CD14-positive monocyte (primary cell): Measurements from ENCODE around the gene PXMP4. TPM values are rescaled to one million over a fixed set of nuclear protein-coding genes. Genes with fewer than 3 reads are reported as not detected.
"Not testable (repeated sequence)": the region's sequence is repeated elsewhere in the genome, so short reads cannot be mapped to it uniquely, and the experiment has no call there.

Source experiments
- DNase-seq, 3 donors: peaks; one replicate each; pipeline ENCODE4 v3.0.0-alpha.2; 2011 to 2022
- H2AFZ ChIP-seq: 2 replicates; pipeline ENCODE4 v1.6.0; 2012; ENCODE audit warnings: mild to moderate bottlenecking, low read depth, low read length, inconsistent platforms; ENCODE audit not compliant: insufficient read depth, poor library complexity, severe bottlenecking
- H3K27ac ChIP-seq, 2 donors: 1 replicate in 1 of 2; 2 replicates in 1 of 2; pipeline ENCODE4 v1.5.1; 2012 to 2013; ENCODE audit warnings: low read length in 2 of 2, control low read depth in 1 of 2, inconsistent platforms in 1 of 2, low read depth in 1 of 2, mild to moderate bottlenecking in 1 of 2
- H3K27me3 ChIP-seq, 2 donors: one replicate each; pipeline versions ENCODE4 v1.6.0 to v1.6.1; 2011 to 2013; ENCODE audit warnings: low read length in 2 of 2; ENCODE audit not compliant: control insufficient read depth in 2 of 2, insufficient read depth in 2 of 2
- H3K36me3 ChIP-seq, 2 donors: replicated peaks in 1 of 2; 1 replicate in 1 of 2; 2 replicates in 1 of 2; pipeline versions ENCODE4 v1.5.1 to v1.6.1; 2012 to 2013; ENCODE audit warnings: low read length in 2 of 2, control low read depth in 1 of 2, inconsistent platforms in 1 of 2, mild to moderate bottlenecking in 1 of 2; ENCODE audit not compliant: insufficient read depth in 2 of 2, control insufficient read depth in 1 of 2
- H3K4me1 ChIP-seq, 2 donors: 1 replicate in 1 of 2; 2 replicates in 1 of 2; pipeline versions ENCODE4 v1.5.1 to v1.6.1; 2012 to 2013; ENCODE audit warnings: low read length in 2 of 2, control low read depth in 1 of 2, inconsistent platforms in 1 of 2, mild to moderate bottlenecking in 1 of 2, moderate library complexity in 1 of 2; ENCODE audit not compliant: insufficient read depth in 2 of 2, control insufficient read depth in 1 of 2
- H3K4me2 ChIP-seq: replicated peaks from 2 replicates; pipeline ENCODE3; 2012; ENCODE audit warnings: low read length, moderate library complexity, mild to moderate bottlenecking; ENCODE audit not compliant: poor library complexity, severe bottlenecking; ENCODE audit errors: extremely low read depth
- H3K4me3 ChIP-seq, 3 experiments: fragments of 200-600 bp in 1 of 3; sonication (generic) in 1 of 3; replicated peaks in 1 of 3; 1 replicate in 2 of 3; 2 replicates in 1 of 3; pipeline ENCODE4 v1.5.1; 2011 to 2013; ENCODE audit warnings: low read length in 3 of 3, mild to moderate bottlenecking in 3 of 3, control low read depth in 2 of 3, low read depth in 2 of 3, inconsistent platforms in 1 of 3, moderate library complexity in 1 of 3
- H3K79me2 ChIP-seq: 2 replicates; pipeline ENCODE4 v1.6.0; 2012; ENCODE audit warnings: mild to moderate bottlenecking, control low read depth, inconsistent platforms, low read length, moderate library complexity; ENCODE audit not compliant: insufficient read depth
- H3K9ac ChIP-seq: 2 replicates; pipeline ENCODE4 v1.6.0; 2017; ENCODE audit warnings: low read length, mild to moderate bottlenecking; ENCODE audit not compliant: insufficient read depth, poor library complexity, severe bottlenecking
- H3K9me3 ChIP-seq, 2 donors: replicated peaks in 1 of 2; 1 replicate in 1 of 2; 2 replicates in 1 of 2; pipeline versions ENCODE4 v1.5.1 to v1.6.1; 2012 to 2013; ENCODE audit warnings: low read length in 2 of 2, control low read depth in 1 of 2; ENCODE audit not compliant: control insufficient read depth in 1 of 2, insufficient read depth in 1 of 2
- H4K20me1 ChIP-seq: 2 replicates; pipeline ENCODE4 v1.6.0; 2012; ENCODE audit warnings: mild to moderate bottlenecking, low read length, control low read depth, moderate library complexity; ENCODE audit not compliant: insufficient read depth
- H3K27ac Mint-ChIP-seq, 7 donors: one replicate each; pipeline ENCODE4 v1.8.0; 2020; ENCODE audit warnings: mild to moderate bottlenecking in 7 of 7, mixed read lengths in 7 of 7, moderate library complexity in 6 of 7, inconsistent platforms in 2 of 7
- H3K27me3 Mint-ChIP-seq, 3 donors: one replicate each; pipeline ENCODE4 v1.8.0; 2021 to 2022; ENCODE audit warnings: low read depth in 3 of 3, mild to moderate bottlenecking in 3 of 3, mixed read lengths in 3 of 3, moderate library complexity in 3 of 3, inconsistent platforms in 1 of 3
- H3K36me3 Mint-ChIP-seq, 2 donors: one replicate each; pipeline ENCODE4 v1.8.0; 2020; ENCODE audit warnings: mixed read lengths in 2 of 2, inconsistent platforms in 1 of 2, mild to moderate bottlenecking in 1 of 2
- H3K4me1 Mint-ChIP-seq: one replicate; pipeline ENCODE4 v1.8.0; 2020; ENCODE audit warnings: mild to moderate bottlenecking, mixed read lengths
- H3K4me3 Mint-ChIP-seq, 2 donors: one replicate each; pipeline ENCODE4 v1.8.0; 2020; ENCODE audit warnings: mild to moderate bottlenecking in 2 of 2, mixed read lengths in 2 of 2, moderate library complexity in 1 of 2
- H3K9me3 Mint-ChIP-seq, 7 donors: one replicate each; pipeline ENCODE4 v1.8.0; 2020 to 2022; ENCODE audit warnings: mixed read lengths in 7 of 7, mild to moderate bottlenecking in 6 of 7, moderate library complexity in 6 of 7, inconsistent platforms in 2 of 7
- WGBS: methylation state at CpG from one replicate; pipeline ENCODE4 v1.1.5; 2013; ENCODE audit warnings: missing lambda C conversion rate; ENCODE audit not compliant: insufficient coverage; 5-methylcytosine and 5-hydroxymethylcytosine counted together
- intact Hi-C, 2 donors: fragments of 100-400 bp; cut with micrococcal nuclease; formaldehyde crosslinking; loops; one replicate each; pipeline versions ENCODE4 v1.15.0 to v1.15.1; 2023
- polyA plus RNA-seq, 3 donors: library from polyadenylated mRNA; depleted of rRNA in 1 of 3; unstranded in 2 of 3; stranded (reverse) in 1 of 3; fragments of 300-500 nt in 2 of 3; fragments of >200 nt in 1 of 3; fragmentation: Illumina TruSeq in 2 of 3; gene quantifications; 1 replicate in 2 of 3; 2 replicates in 1 of 3; pipeline ENCODE4 v1.2.3, GENCODE V29; 2012 to 2021
- TF ChIP-seq, protein P1 (sequence below): fragments of 200-600 bp; IDR thresholded peaks from one replicate; pipeline ENCODE4 v1.8.0; 2022; ENCODE audit warnings: antibody characterized with exemption, mild to moderate bottlenecking

The PXMP4 gene
- polyA plus RNA-seq, 3 donors, result 4.9 to 11.4 (median 9.0) TPM

- no peaks in the 10 kb centered on the region for H4K20me1 ChIP-seq
- no peak overlapping the region for H3K9ac ChIP-seq
- H3K9me3 ChIP-seq, result peaks cover 0 to 10% of the 10 kb centered on the region in 2 donors
- no peak overlapping the region for H3K27ac ChIP-seq
- Mint-ChIP-seq H3K36me3 (peaks cover 14 to 29% of the 10 kb centered on the region in 2 donors), H3K9me3 (peaks cover 10 to 24% (median 17%) of the 10 kb centered on the region in 7 donors), H3K27ac (peak overlapping the region in 1 of 7 donors; percentile 85), H3K4me3 (no peak overlapping the region), H3K27me3 (peaks cover 0 to 2% (median 0%) of the 10 kb centered on the region in 3 donors), H3K4me1 (no peaks in the 10 kb centered on the region)
- no peak for DNase-seq
- TF ChIP-seq, protein P1, sequence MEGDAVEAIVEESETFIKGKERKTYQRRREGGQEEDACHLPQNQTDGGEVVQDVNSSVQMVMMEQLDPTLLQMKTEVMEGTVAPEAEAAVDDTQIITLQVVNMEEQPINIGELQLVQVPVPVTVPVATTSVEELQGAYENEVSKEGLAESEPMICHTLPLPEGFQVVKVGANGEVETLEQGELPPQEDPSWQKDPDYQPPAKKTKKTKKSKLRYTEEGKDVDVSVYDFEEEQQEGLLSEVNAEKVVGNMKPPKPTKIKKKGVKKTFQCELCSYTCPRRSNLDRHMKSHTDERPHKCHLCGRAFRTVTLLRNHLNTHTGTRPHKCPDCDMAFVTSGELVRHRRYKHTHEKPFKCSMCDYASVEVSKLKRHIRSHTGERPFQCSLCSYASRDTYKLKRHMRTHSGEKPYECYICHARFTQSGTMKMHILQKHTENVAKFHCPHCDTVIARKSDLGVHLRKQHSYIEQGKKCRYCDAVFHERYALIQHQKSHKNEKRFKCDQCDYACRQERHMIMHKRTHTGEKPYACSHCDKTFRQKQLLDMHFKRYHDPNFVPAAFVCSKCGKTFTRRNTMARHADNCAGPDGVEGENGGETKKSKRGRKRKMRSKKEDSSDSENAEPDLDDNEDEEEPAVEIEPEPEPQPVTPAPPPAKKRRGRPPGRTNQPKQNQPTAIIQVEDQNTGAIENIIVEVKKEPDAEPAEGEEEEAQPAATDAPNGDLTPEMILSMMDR, result no peak
- intact Hi-C loops, result no loop called here
- no peaks in the 10 kb centered on the region for H3K4me1 ChIP-seq
- no peak overlapping the region for H3K4me3 ChIP-seq
- H3K27me3 ChIP-seq, result no peaks in the 10 kb centered on the region
- 78% methylated on average over 5 of the region's 5 CpGs for WGBS
- H3K4me2 ChIP-seq, result no peak overlapping the region
- H3K36me3 ChIP-seq, result peaks cover 14 to 24% of the 10 kb centered on the region in 2 donors
- no peak overlapping the region for H2AFZ ChIP-seq
- H3K79me2 ChIP-seq, result no peaks in the 10 kb centered on the region
These were observed 17.2 kb downstream of the PXMP4 start for GRCh38 chr20:33702861-33703260.

DNA sequence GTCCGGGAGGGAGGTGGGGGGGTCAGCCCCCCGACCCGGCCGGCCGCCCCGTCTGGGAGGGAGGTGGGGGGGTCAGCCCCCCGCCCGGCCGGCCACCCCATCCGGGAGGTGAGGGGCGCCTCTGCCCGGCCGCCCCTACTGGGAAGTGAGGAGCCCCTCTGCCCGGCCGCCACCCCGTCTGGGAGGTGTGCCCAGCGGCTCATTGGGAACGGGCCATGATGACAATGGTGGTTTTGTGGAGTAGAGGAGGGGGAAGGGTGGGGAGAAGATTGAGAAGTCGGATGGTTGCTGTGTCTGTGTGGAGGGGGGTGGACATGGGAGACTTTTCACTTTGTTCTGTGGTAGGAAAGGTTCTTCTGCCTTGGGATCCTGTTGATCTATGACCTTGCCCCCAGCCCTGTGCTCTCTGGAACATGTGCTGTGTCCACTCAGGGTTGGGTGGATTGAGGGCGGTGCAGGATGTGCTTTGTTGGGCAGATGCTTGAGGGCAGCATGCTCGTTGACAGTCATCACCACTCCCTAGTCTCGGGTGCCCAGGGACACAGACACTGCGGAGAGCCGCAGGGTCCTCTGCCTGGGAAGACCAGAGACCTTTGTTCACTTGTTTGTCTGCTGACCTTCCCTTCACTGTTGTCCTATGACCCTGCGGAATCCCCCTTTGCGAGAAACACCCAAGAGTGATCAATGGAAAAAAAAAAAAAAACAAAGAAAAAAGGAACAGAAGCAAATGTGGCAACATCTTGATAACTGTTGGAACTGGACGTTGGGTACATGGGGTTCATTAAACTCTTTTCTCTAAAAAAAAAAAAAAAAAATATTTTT is 18.3 kb downstream of the PXMP4 start:
- intact Hi-C loops, result no loop called here
- no peak overlapping the region for H3K27ac ChIP-seq
- no peak overlapping the region for H2AFZ ChIP-seq
- no peaks in the 10 kb centered on the region for H3K4me1 ChIP-seq
- peaks cover 7 to 19% of the 10 kb centered on the region in 2 donors for H3K36me3 Mint-ChIP-seq
- no peak overlapping the region for H3K27ac Mint-ChIP-seq
- H3K79me2 ChIP-seq, result no peaks in the 10 kb centered on the region
- no peak for DNase-seq
- no peak overlapping the region for H3K4me3 Mint-ChIP-seq
- H3K36me3 ChIP-seq, result peaks cover 6 to 14% of the 10 kb centered on the region in 2 donors
- H3K4me2 ChIP-seq, result no peak overlapping the region
- H3K27me3 Mint-ChIP-seq, result peaks cover 0 to 2% (median 0%) of the 10 kb centered on the region in 3 donors
- H3K9me3 ChIP-seq, result peaks cover 0 to 10% of the 10 kb centered on the region in 2 donors
- TF ChIP-seq, protein P1, result no peak
- peaks cover 10 to 24% (median 17%) of the 10 kb centered on the region in 7 donors for H3K9me3 Mint-ChIP-seq
- H3K4me1 Mint-ChIP-seq, result no peaks in the 10 kb centered on the region
- no peaks in the 10 kb centered on the region for H3K27me3 ChIP-seq
- no peak overlapping the region for H3K9ac ChIP-seq
- no peak overlapping the region for H3K4me3 ChIP-seq
- WGBS, result 91% methylated on average over 17 of the region's 27 CpGs
- H4K20me1 ChIP-seq, result no peaks in the 10 kb centered on the region

- H3K27ac Mint-ChIP-seq, H3K4me3 Mint-ChIP-seq, H3K79me2 ChIP-seq, H3K36me3 ChIP-seq, H3K4me3 ChIP-seq, H3K4me1 ChIP-seq, H3K27me3 Mint-ChIP-seq, intact Hi-C loops, H4K20me1 ChIP-seq, H3K27ac ChIP-seq, H3K27me3 ChIP-seq, H3K9ac ChIP-seq, DNase-seq, H3K4me1 Mint-ChIP-seq, H2AFZ ChIP-seq, H3K4me2 ChIP-seq: not testable (repeated sequence)
- peaks cover 0 to 10% of the 10 kb centered on the region in 2 donors for H3K9me3 ChIP-seq
- Mint-ChIP-seq H3K36me3 (peaks cover 5 to 14% of the 10 kb centered on the region in 2 donors), H3K9me3 (peaks cover 10 to 27% (median 17%) of the 10 kb centered on the region in 7 donors)
- 99% methylated on average over 39 of the region's 45 CpGs for WGBS
These were observed 19.2 kb downstream of the PXMP4 start for GRCh38 chr20:33700696-33701441.
